HG03432 (cell line): ENCODE measurements around the gene SCRG1.

Experiments used
- ATAC-seq: cut with Tn5 transposase; IDR thresholded peaks from one replicate; pipeline ENCODE4 v1.9.1; 2021; ENCODE audit warnings: mild to moderate bottlenecking, moderate library complexity; ENCODE audit not compliant: unreplicated experiment

Gene SCRG1

GRCh38 chr4:173411106-173411693 lies 12.3 kb upstream of the SCRG1 start:
- no peak for ATAC-seq

- ATAC-seq = no peak
These were observed 11.2 kb upstream of the SCRG1 start for GRCh38 chr4:173410079-173410478.

GRCh38 chr4:173405840-173406606 lies 7.1 kb upstream of the SCRG1 start:
- ATAC-seq = peak; percentile 73

- no peak for ATAC-seq
These were observed 5.5 kb upstream of the SCRG1 start for GRCh38 chr4:173404296-173404865.

- no peak for ATAC-seq
These were observed 4.1 kb upstream of the SCRG1 start for GRCh38 chr4:173403051-173403450.

- no peak for ATAC-seq
These were observed 2.1 kb upstream of the SCRG1 start for GRCh38 chr4:173401063-173401462.

GRCh38 chr4:173398220-173398619 lies 696 bp downstream of the SCRG1 start:
- ATAC-seq = no peak

GRCh38 chr4:173397604-173398003 lies 1.3 kb downstream of the SCRG1 start:
- ATAC-seq = no peak

GRCh38 chr4:173391701-173392100 lies 7.2 kb downstream of the SCRG1 start:
- no peak for ATAC-seq

GRCh38 chr4:173386751-173387150 lies 12.2 kb downstream of the SCRG1 start:
- ATAC-seq = no peak

GRCh38 chr4:173382349-173382748 lies 16.6 kb downstream of the SCRG1 start:
- no peak for ATAC-seq

- no peak for ATAC-seq
These were observed 17.3 kb downstream of the SCRG1 start for GRCh38 chr4:173381610-173382009.

- ATAC-seq = no peak
These were observed 17.9 kb downstream of the SCRG1 start for GRCh38 chr4:173380987-173381386.

GRCh38 chr4:173379929-173380328 lies 19.0 kb downstream of the SCRG1 start:
- no peak for ATAC-seq

- ATAC-seq = no peak
These were observed 24.3 kb downstream of the SCRG1 start for GRCh38 chr4:173374588-173374987.

GRCh38 chr4:173371292-173372192 lies 27.4 kb downstream of the SCRG1 start:
- ATAC-seq = peak; percentile 27

- ATAC-seq = peak; percentile 75
These were observed 28.2 kb downstream of the SCRG1 start, which contains the start of gene SAP30 for GRCh38 chr4:173370477-173371291. TSS of gene SAP30 (plus strand) at chr4:173370954. CDS start at chr4:173371183, 229 bp downstream.

- peak; percentile 2 for ATAC-seq
These were observed 28.8 kb downstream of the SCRG1 start for GRCh38 chr4:173370130-173370476.

GRCh38 chr4:173367946-173368345 lies 31.0 kb downstream of the SCRG1 start:
- ATAC-seq = no peak

- peak; percentile 18 for ATAC-seq
These were observed 31.6 kb downstream of the SCRG1 start for GRCh38 chr4:173367285-173367684.
